Measurements from ENCODE around the gene RIPK1.
A peak's percentile ranks its signal among the peaks of the same experiment; 100 is the strongest.
"Not testable (repeated sequence)": the region's sequence is repeated elsewhere in the genome, so short reads cannot be mapped to it uniquely, and the experiment has no call there.

RIPK1 gene

GRCh38 chr6:3045777-3046176 is 22.5 kb upstream of the RIPK1 start:
- DNase-seq (ENCODE audit: low read depth in 2 of 2), result no peak

DNA sequence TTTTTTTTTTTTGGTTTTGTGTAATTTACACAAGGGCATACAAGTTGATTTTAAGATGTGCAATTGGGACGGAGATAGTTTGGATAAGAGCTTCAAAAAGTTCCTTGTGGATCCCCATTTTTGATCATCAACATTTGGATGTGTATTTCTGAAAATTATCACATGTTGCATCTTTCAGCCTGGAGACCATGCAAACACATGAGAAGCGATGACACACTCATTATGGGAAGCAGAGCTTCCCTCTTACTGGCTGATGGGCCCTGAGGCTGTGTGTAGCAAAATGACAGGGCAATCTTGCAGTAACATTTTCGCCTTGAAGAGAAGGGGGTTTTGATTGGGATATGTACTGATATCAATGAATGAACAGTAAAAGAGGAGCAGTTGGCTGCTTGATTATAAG is 22.0 kb upstream of the RIPK1 start:
- DNase-seq (ENCODE audit: low read depth in 2 of 2), result no peak

- DNase-seq (ENCODE audit: low read depth in 2 of 2), result not testable (repeated sequence)
Observed at GRCh38 chr6:3048009-3048408, 20.3 kb upstream of the RIPK1 start.

- no peak for DNase-seq (ENCODE audit: low read depth in 2 of 2)
Observed at GRCh38 chr6:3052481-3053230, 15.6 kb upstream of the RIPK1 start.

- DNase-seq (ENCODE audit: low read depth in 2 of 2), result no peak
Observed at GRCh38 chr6:3053231-3053508, 15.1 kb upstream of the RIPK1 start.

- DNase-seq (ENCODE audit: low read depth in 2 of 2), result not testable (repeated sequence)
Observed at GRCh38 chr6:3054229-3055157, 13.8 kb upstream of the RIPK1 start.

DNA sequence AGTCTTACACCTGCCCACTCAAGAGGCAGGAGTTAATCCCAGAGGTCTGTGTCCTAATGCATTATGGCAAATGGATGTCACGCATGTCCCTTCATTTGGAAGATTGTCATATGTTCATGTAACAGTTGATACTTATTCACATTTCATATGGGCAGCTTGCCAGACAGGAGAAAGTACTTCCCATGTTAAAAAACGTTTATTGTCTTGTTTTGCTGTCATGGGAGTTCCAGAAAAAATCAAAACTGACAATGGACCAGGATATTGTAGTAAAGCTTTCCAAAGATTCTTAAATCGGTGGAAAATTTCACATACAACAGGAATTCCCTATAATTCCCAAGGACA is 13.2 kb upstream of the RIPK1 start:
- DNase-seq (ENCODE audit: low read depth in 2 of 2), result not testable (repeated sequence)

DNA sequence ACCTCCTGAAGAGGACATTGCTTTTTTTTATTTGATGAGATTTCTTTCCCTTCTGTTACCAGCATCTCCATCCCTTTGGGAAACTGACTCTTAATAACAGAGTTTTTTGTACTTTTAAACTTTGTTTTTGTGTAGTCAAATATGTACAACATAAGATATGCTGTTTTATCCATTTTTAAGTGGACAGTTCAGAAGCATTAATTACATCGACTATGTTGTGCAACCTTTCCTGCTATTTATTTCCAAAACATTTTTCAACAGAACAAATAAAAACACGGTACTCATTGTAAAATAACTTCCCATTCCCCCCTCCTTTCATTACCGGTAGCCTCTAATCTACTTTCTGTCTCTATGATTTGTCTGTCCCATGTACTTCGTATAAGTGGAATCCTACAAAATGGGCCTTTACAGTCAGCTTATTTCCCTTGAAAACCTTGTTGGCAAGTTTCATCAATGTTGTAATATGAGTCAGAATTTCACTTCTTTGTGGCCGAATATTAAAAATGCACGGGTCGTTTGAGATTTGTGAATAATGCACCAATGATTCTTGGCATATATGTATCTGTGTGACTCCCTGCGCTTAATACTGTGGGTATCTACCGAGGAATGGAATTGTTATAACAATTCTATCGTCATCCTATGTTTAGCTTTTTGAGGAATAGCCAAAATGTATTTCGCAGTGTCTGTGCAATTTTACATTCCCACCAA is 11.1 kb upstream of the RIPK1 start:
- DNase-seq (ENCODE audit: low read depth in 2 of 2), result no peak

- DNase-seq (ENCODE audit: low read depth in 2 of 2), result no peak
Observed at GRCh38 chr6:3058957-3059356, 9.3 kb upstream of the RIPK1 start.

DNA sequence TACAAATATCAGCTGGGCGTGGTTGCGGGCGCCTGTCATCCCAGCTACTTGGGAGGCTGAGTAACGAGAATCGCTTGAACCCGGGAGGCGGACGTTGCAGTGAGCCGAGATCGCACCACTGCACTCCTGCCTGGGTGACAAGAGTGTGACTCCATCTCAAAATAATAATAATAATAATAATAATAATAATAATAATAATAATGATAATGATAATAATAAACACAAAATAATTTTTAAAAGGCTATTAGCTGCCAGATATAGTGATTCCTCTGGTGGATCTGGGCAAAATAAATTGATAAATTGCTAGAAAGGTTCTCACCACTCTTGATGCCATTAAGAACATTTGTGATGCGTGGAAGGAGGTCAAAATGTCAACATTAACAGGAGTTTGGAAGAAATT is 8.2 kb upstream of the RIPK1 start:
- not testable (repeated sequence) for DNase-seq (ENCODE audit: low read depth in 2 of 2)

GRCh38 chr6:3061501-3061941 is 6.8 kb upstream of the RIPK1 start:
- no peak for DNase-seq (ENCODE audit: low read depth in 2 of 2)

- DNase-seq (ENCODE audit: low read depth in 2 of 2), result not testable (repeated sequence)
Observed at GRCh38 chr6:3063340-3063732, 5.0 kb upstream of the RIPK1 start.

- peak; percentile 86 to 88 for DNase-seq (ENCODE audit: low read depth in 2 of 2)
Observed at GRCh38 chr6:3063733-3064700, 4.3 kb upstream of the RIPK1 start.

GRCh38 chr6:3071568-3071967 is 3.3 kb downstream of the RIPK1 start:
- no peak for DNase-seq (ENCODE audit: low read depth in 2 of 2)

DNA sequence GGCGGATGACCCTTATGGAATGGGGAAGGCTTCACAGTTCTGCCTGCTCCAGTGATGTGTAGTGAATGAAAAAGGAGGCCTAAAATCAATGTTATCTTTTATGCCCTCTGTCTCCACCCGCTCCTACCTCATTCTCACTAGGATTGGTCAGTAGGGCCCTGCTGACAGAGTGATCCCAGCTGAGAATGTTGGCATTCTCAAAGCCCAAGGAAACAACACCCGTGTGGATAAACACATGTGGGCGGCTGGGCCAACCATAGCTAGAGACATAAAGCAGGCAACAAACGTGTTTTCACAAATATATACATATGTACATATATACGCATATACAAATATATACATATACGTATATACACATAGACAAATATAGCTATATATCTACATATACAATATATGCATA is 4.5 kb downstream of the RIPK1 start:
- no peak for DNase-seq (ENCODE audit: low read depth in 2 of 2)

GRCh38 chr6:3073382-3073781 is 5.1 kb downstream of the RIPK1 start:
- DNase-seq (ENCODE audit: low read depth in 2 of 2), result no peak

GRCh38 chr6:3075772-3076113 is 7.4 kb downstream of the RIPK1 start:
- no peak for DNase-seq (ENCODE audit: low read depth in 2 of 2)

GRCh38 chr6:3076320-3076719 is 8.0 kb downstream of the RIPK1 start:
- DNase-seq (ENCODE audit: low read depth in 2 of 2), result no peak

DNA sequence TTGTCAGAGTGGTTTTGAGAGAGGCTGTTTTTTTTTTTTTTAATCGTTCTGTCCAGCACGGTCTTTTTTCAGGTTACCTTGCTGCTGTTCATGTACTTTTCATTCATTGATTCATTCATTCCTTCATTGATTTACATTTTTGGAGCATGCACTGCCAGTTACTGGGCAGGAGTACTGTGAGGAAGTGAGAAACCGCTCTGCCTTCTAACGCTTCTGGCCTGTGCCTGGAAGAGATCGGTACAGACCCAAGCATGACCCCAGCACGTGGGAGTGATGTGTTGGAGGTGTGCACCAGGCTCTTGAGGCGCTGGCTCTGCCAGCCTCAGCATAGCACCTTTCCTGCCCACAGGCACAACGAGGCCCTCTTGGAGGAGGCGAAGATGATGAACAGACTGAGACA is 9.1 kb downstream of the RIPK1 start:
- no peak for DNase-seq (ENCODE audit: low read depth in 2 of 2)

GRCh38 chr6:3078952-3079351 is 10.7 kb downstream of the RIPK1 start:
- not testable (repeated sequence) for DNase-seq (ENCODE audit: low read depth in 2 of 2)

DNA sequence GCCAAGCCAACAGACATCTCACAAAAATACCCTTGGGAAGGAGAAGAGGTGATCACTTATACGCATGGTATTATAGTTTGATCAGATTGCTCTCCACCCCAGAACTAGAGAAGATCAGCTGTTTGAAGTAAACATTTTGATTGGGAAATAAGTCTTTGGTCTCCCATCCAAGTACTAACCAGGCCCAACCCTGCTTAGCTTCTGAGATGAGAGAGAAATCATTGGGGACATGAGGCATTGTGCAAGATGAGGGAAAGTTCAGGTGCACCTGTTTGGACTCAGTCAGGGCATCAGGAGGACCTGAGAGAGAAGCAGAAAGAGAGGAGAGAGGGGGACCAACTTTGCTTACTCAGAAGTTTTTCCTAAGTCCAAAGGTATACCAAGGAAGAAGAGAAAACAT is 11.4 kb downstream of the RIPK1 start:
- no peak for DNase-seq (ENCODE audit: low read depth in 2 of 2)

GRCh38 chr6:3081960-3082359 is 13.7 kb downstream of the RIPK1 start:
- DNase-seq (ENCODE audit: low read depth in 2 of 2), result no peak

Measured in stimulated activated CD8-positive, alpha-beta memory T cell treated with anti-CD3 and anti-CD28 coated beads, Interleukin-7, amount 100 ng/mL, for 4 hours (primary cell).